ENCODE data around the gene NUMB. TPM values are rescaled to one million over a fixed set of nuclear protein-coding genes. Genes with fewer than 3 reads are reported as not detected.

Gene NUMB
- total and polyA plus RNA-seq, 2 donors (not counting 3 experiments of a cell fraction or from before 2014, with no cell fraction given): 128 to 164 TPM

- ChIA-PET POLR2A (no interaction called here), CTCF (no interaction called here)
- intact Hi-C loops (cut with micrococcal nuclease): no loop called here
- H4K20me1 ChIP-seq (replicated peaks; ENCODE audit: control insufficient read depth, extremely low read depth, insufficient read depth, low read length): no peaks in the 10 kb centered on the region
- dilution Hi-C loops (cut with MboI; ENCODE audit: extremely low pct_ligation_motif_present, low sequenced_read_pairs): no loop called here
- TF ChIP-seq POLR2A (IDR thresholded peaks at IDR 0.05; ENCODE audit: low read depth, low read length): no peak
- no peak for TF ChIP-seq MAX (IDR thresholded peaks at IDR 0.05; ENCODE audit: insufficient read depth, insufficient read length)
- no peak for TF ChIP-seq EZH2 (IDR thresholded peaks at IDR 0.05; ENCODE audit: borderline replicate concordance, low read depth, low read length, severe bottlenecking)
- no peak for TF ChIP-seq MYC (IDR thresholded peaks at IDR 0.05; ENCODE audit: low read depth, low read length)
- no peak for TF ChIP-seq JUN (IDR thresholded peaks at IDR 0.05; ENCODE audit: borderline replicate concordance, insufficient read depth, insufficient read length, low read depth)
- no peak for TF ChIP-seq FOS (IDR thresholded peaks at IDR 0.05; ENCODE audit: borderline replicate concordance, insufficient read depth, low read length)
- TF ChIP-seq CTCF (IDR thresholded peaks at IDR 0.05; ENCODE audit: extremely low read depth in 1 of 2, insufficient read depth in 1 of 2, low read depth in 1 of 2, low read length in 2 of 2): no peak
- no peak for TF ChIP-seq GATA2 (IDR thresholded peaks at IDR 0.05; ENCODE audit: insufficient read depth, insufficient read length, low read depth, low read length)
- TF ChIP-seq POLR2AphosphoS5 (IDR thresholded peaks at IDR 0.05; ENCODE audit: insufficient read depth, low read depth, low read length): no peak
- H3K4me1 ChIP-seq (ENCODE audit: control insufficient read depth, extremely low read depth, insufficient read depth, low read length): no peaks in the 10 kb centered on the region
- no peak overlapping the region for H3K9ac ChIP-seq (replicated peaks; ENCODE audit: extremely low read depth, insufficient read depth, low read length)
- no peak overlapping the region for H2AFZ ChIP-seq (ENCODE audit: low read depth, low read length)
- no peaks in the 10 kb centered on the region for H3K9me3 ChIP-seq (replicated peaks; ENCODE audit: control insufficient read depth, insufficient read depth, low read length)
- no TSS peak for BruUV-seq (replicated peaks)
- H3K4me3 ChIP-seq (replicated peaks in 1 of 3; ENCODE audit: insufficient read depth in 1 of 3, low read depth in 1 of 3, low read length in 3 of 3): no peak overlapping the region
- H3K27me3 ChIP-seq (ENCODE audit: control insufficient read depth in 2 of 2, insufficient read depth in 2 of 2, low read length in 2 of 2): no peaks in the 10 kb centered on the region
- H3K79me2 ChIP-seq (ENCODE audit: control insufficient read depth, insufficient read depth, low read length): no peaks in the 10 kb centered on the region
- no peak for DNase-seq (ENCODE audit: low read depth, low spot score)
- no peaks in the 10 kb centered on the region for H3K36me3 ChIP-seq (ENCODE audit: control insufficient read depth in 2 of 2, extremely low read depth in 1 of 2, insufficient read depth in 2 of 2, low read length in 2 of 2)
- no peak for FAIRE-seq
- no peak overlapping the region for H3K4me2 ChIP-seq (ENCODE audit: insufficient read depth, low read length)
- H3K9me1 ChIP-seq (replicated peaks; ENCODE audit: control insufficient read depth, extremely low read depth, insufficient read depth, low read length): no peaks in the 10 kb centered on the region
- H3K27ac ChIP-seq (ENCODE audit: insufficient read depth, low read depth, low read length): no peak overlapping the region
Observed at GRCh38 chr14:73259837-73260236, 198.5 kb downstream of the NUMB start.

All from endothelial cell of umbilical vein (primary cell).